ENCODE measurements around the gene EPHA1.

DNA sequence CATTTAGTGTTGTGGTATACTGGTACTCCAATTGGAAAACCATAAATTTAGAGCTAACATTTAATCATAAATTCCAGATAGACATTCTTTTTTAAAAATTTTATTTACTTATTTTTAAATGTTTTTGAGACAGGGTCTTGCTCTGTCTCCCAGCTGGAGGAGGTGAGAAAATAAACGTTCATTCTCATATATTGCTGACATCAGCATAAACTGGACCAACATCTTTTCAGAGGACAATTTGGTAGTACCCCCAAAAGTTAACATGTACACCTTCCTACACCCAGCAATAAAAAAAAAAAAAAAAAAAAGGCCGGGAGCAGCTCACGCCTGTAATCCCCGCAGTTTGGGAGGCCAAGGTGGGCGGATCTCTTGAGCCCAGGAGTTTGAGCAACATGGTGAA, 39.8 kb upstream of the EPHA1 start:
- TF ChIP-seq, protein P1, sequence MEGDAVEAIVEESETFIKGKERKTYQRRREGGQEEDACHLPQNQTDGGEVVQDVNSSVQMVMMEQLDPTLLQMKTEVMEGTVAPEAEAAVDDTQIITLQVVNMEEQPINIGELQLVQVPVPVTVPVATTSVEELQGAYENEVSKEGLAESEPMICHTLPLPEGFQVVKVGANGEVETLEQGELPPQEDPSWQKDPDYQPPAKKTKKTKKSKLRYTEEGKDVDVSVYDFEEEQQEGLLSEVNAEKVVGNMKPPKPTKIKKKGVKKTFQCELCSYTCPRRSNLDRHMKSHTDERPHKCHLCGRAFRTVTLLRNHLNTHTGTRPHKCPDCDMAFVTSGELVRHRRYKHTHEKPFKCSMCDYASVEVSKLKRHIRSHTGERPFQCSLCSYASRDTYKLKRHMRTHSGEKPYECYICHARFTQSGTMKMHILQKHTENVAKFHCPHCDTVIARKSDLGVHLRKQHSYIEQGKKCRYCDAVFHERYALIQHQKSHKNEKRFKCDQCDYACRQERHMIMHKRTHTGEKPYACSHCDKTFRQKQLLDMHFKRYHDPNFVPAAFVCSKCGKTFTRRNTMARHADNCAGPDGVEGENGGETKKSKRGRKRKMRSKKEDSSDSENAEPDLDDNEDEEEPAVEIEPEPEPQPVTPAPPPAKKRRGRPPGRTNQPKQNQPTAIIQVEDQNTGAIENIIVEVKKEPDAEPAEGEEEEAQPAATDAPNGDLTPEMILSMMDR (IDR thresholded peaks at IDR 0.05): no peak
- TF ChIP-seq EZH2 (IDR thresholded peaks at IDR 0.05; ENCODE audit: borderline replicate concordance, insufficient read depth, low read depth, low read length, poor library complexity, severe bottlenecking): no peak
